Liver (tissue), 9 donors: Measurements from ENCODE around the gene ABCC8. TPM values are rescaled to one million over a fixed set of nuclear protein-coding genes. Genes with fewer than 3 reads are reported as not detected.

Experiments
- DNase-seq: peaks from one replicate; pipeline ENCODE4 v3.0.0-alpha.2; 2017; ENCODE audit warnings: low spot score
- H3K27ac ChIP-seq, 2 donors: one replicate each; pipeline ENCODE4 v1.7.0; 2013; ENCODE audit warnings: inconsistent platforms in 2 of 2, low read length in 2 of 2, control low read depth in 1 of 2, low read depth in 1 of 2, mild to moderate bottlenecking in 1 of 2
- H3K27me3 ChIP-seq, 4 donors: one replicate each; pipeline versions ENCODE4 v1.6.1 to v1.7.0; 2013; ENCODE audit warnings: low read length in 3 of 4, inconsistent platforms in 1 of 4, mild to moderate bottlenecking in 1 of 4, moderate library complexity in 1 of 4; ENCODE audit not compliant: control insufficient read depth in 4 of 4, insufficient read depth in 4 of 4
- H3K36me3 ChIP-seq, 4 donors: one replicate each; pipeline versions ENCODE4 v1.6.1 to v1.7.0; 2013; ENCODE audit warnings: low read length in 3 of 4, mild to moderate bottlenecking in 3 of 4, low read depth in 1 of 4, moderate library complexity in 1 of 4; ENCODE audit not compliant: control insufficient read depth in 4 of 4, insufficient read depth in 3 of 4
- H3K4me1 ChIP-seq, 4 donors: one replicate each; pipeline versions ENCODE4 v1.6.1 to v1.7.0; 2013; ENCODE audit warnings: low read length in 3 of 4, mild to moderate bottlenecking in 3 of 4, moderate library complexity in 1 of 4; ENCODE audit not compliant: control insufficient read depth in 4 of 4, insufficient read depth in 4 of 4
- H3K4me3 ChIP-seq, 3 donors: one replicate each; pipeline versions ENCODE4 v1.6.1 to v1.7.0; 2013; ENCODE audit warnings: low read length in 3 of 3, control low read depth in 1 of 3, low read depth in 1 of 3, mild to moderate bottlenecking in 1 of 3
- H3K9ac ChIP-seq, 2 donors: one replicate each; pipeline ENCODE4 v1.7.0; 2013; ENCODE audit warnings: low read length in 2 of 2, mild to moderate bottlenecking in 2 of 2, moderate library complexity in 2 of 2, control low read depth in 1 of 2, low read depth in 1 of 2
- H3K9me3 ChIP-seq, 4 donors: one replicate each; pipeline versions ENCODE4 v1.6.1 to v1.7.0; 2013; ENCODE audit warnings: low read length in 3 of 4; ENCODE audit not compliant: control insufficient read depth in 4 of 4
- ATF3 ChIP-seq: IDR thresholded peaks from 2 replicates; pipeline ENCODE4 v1.6.1; 2016; ENCODE audit warnings: antibody characterized with exemption
- CTCF ChIP-seq: fragments of 150-350 bp; IDR thresholded peaks from 2 replicates; pipeline ENCODE4 v1.5.1; 2017; ENCODE audit warnings: improper control_type of control experiment, low read depth, low read length; ENCODE audit not compliant: missing input control
- EGR1 ChIP-seq, 2 donors: IDR thresholded peaks; 2 replicates each; pipeline ENCODE4 v1.6.1; 2016 to 2018; ENCODE audit warnings: antibody characterized with exemption in 2 of 2, low read depth in 2 of 2
- FOXA1 ChIP-seq: IDR thresholded peaks from 2 replicates; pipeline ENCODE4 v1.6.1; 2016; ENCODE audit warnings: antibody characterized with exemption
- FOXA2 ChIP-seq: IDR thresholded peaks from 2 replicates; pipeline ENCODE4 v1.6.1; 2016; ENCODE audit warnings: antibody characterized with exemption
- GABPA ChIP-seq, 2 donors: IDR thresholded peaks in 1 of 2; conservative IDR thresholded peaks in 1 of 2; 2 replicates each; pipeline ENCODE4 v1.6.1; 2016; ENCODE audit warnings: antibody characterized with exemption in 2 of 2, mild to moderate bottlenecking in 1 of 2, moderate library complexity in 1 of 2
- HNF4A ChIP-seq, 2 donors: conservative IDR thresholded peaks; 2 replicates each; pipeline ENCODE4 v1.6.1; 2016; ENCODE audit warnings: antibody characterized with exemption in 2 of 2, mild to moderate bottlenecking in 2 of 2
- HNF4G ChIP-seq: IDR thresholded peaks from 2 replicates; pipeline ENCODE4 v1.6.1; 2016; ENCODE audit warnings: antibody characterized with exemption
- JUND ChIP-seq, 2 donors: IDR thresholded peaks; 2 replicates each; pipeline ENCODE4 v1.6.1; 2016; ENCODE audit warnings: antibody characterized with exemption in 2 of 2
- MAX ChIP-seq: IDR thresholded peaks from 2 replicates; pipeline ENCODE4 v1.6.1; 2016; ENCODE audit warnings: antibody characterized with exemption
- NR2F2 ChIP-seq: IDR thresholded peaks from 2 replicates; pipeline ENCODE4 v1.6.1; 2016; ENCODE audit warnings: antibody characterized with exemption
- RAD21 ChIP-seq, 2 donors: IDR thresholded peaks; 2 replicates each; pipeline ENCODE4 v1.6.1; 2016; ENCODE audit warnings: antibody characterized with exemption in 2 of 2, mild to moderate bottlenecking in 2 of 2
- REST ChIP-seq: IDR thresholded peaks from 2 replicates; pipeline ENCODE4 v1.6.1; 2016; ENCODE audit warnings: antibody characterized with exemption, mild to moderate bottlenecking
- RXRA ChIP-seq, 2 donors: IDR thresholded peaks; 2 replicates each; pipeline ENCODE4 v1.6.1; 2017 to 2018; ENCODE audit warnings: antibody characterized with exemption in 2 of 2, mild to moderate bottlenecking in 1 of 2
- SP1 ChIP-seq: IDR thresholded peaks from 2 replicates; pipeline ENCODE4 v1.6.1; 2018; ENCODE audit warnings: antibody characterized with exemption, mild to moderate bottlenecking
- TAF1 ChIP-seq: conservative IDR thresholded peaks from 2 replicates; pipeline ENCODE4 v1.6.1; 2016; ENCODE audit warnings: antibody characterized with exemption, mild to moderate bottlenecking
- YY1 ChIP-seq: IDR thresholded peaks from 2 replicates; pipeline ENCODE4 v1.6.1; 2016; ENCODE audit warnings: antibody characterized with exemption, mild to moderate bottlenecking
- ZBTB33 ChIP-seq: IDR thresholded peaks from 2 replicates; pipeline ENCODE4 v1.6.1; 2016; ENCODE audit warnings: antibody characterized with exemption
- WGBS: extraction: QIAGEN DNeasy Blood & Tissue Kit; methylation state at CpG from one replicate; pipeline ENCODE4 v1.1.7; 2013; 5-methylcytosine and 5-hydroxymethylcytosine counted together
- polyA plus RNA-seq, 2 donors: library from polyadenylated mRNA; stranded (reverse) in 1 of 2; unstranded in 1 of 2; fragments of 200-250 nt in 1 of 2; fragments of >200 nt in 1 of 2; fragmentation: Nextera tagmentation in 1 of 2; extraction: Ambion mirVana in 1 of 2; gene quantifications; one replicate each; pipeline versions ENCODE4 v1.2.1 to v1.2.3, GENCODE V29; 2013 to 2015
- total RNA-seq, 2 donors: library from RNA; depleted of rRNA; stranded (reverse); fragments of >200 nt; gene quantifications; one replicate each; pipeline ENCODE4 v1.2.3, GENCODE V29; 2014
- donor health status: healthy.
- donor health status: healthy.
- donor health status: healthy.
- donor health status: healthy.
- donor health status: healthy.

The ABCC8 gene
- total and polyA plus RNA-seq, 4 donors: 0.16 to 0.25 TPM; not detected in 2

GRCh38 chr11:17386331-17387084, 90.1 kb downstream of the ABCC8 start:
- no peak overlapping the region for H3K27ac ChIP-seq
- no peaks in the 10 kb centered on the region for H3K9me3 ChIP-seq
- no peak overlapping the region for H3K4me3 ChIP-seq
- WGBS: 73% methylated on average over 23 of the region's 23 CpGs
- TF ChIP-seq NR2F2: no peak
- TF ChIP-seq FOXA1: no peak
- peak; percentile 68 for TF ChIP-seq CTCF
- TF ChIP-seq GABPA (IDR thresholded peaks at IDR 0.05 in 1 of 2, conservative IDR thresholded peaks at IDR 0.05 in 1 of 2): no peak
- no peak for TF ChIP-seq EGR1 (IDR thresholded peaks at IDR 0.05; ENCODE audit: low read depth in 2 of 2)
- no peak for TF ChIP-seq MAX
- TF ChIP-seq JUND (IDR thresholded peaks at IDR 0.05): no peak
- TF ChIP-seq TAF1: no peak
- no peak for TF ChIP-seq ATF3
- peak; percentile 74 to 89 for TF ChIP-seq RAD21 (IDR thresholded peaks at IDR 0.05)
- peaks cover 0 to 3% (median 1%) of the 10 kb centered on the region in 4 donors for H3K4me1 ChIP-seq
- H3K27me3 ChIP-seq: no peaks in the 10 kb centered on the region
- no peak for DNase-seq
- no peak overlapping the region for H3K9ac ChIP-seq
- no peaks in the 10 kb centered on the region for H3K36me3 ChIP-seq

- 88% methylated on average over 6 of the region's 6 CpGs for WGBS
Measured at GRCh38 chr11:17385926-17386325, 90.7 kb downstream of the ABCC8 start.

More at GRCh38 chr11:17385926-17386325, 90.7 kb downstream of the ABCC8 start:
- no peaks in the 10 kb centered on the region for H3K9me3 ChIP-seq
- H3K4me1 ChIP-seq: peaks cover 0 to 3% (median 1%) of the 10 kb centered on the region in 4 donors
- no peak overlapping the region for H3K27ac ChIP-seq
- no peaks in the 10 kb centered on the region for H3K27me3 ChIP-seq
- no peak for TF ChIP-seq TAF1
- TF ChIP-seq RAD21 (IDR thresholded peaks at IDR 0.05): no peak
- TF ChIP-seq REST: no peak
- no peak for TF ChIP-seq SP1
- TF ChIP-seq ZBTB33: no peak
- TF ChIP-seq NR2F2: no peak
- TF ChIP-seq JUND (IDR thresholded peaks at IDR 0.05): no peak
- no peak for TF ChIP-seq GABPA (IDR thresholded peaks at IDR 0.05 in 1 of 2, conservative IDR thresholded peaks at IDR 0.05 in 1 of 2)
- TF ChIP-seq YY1: no peak
- no peak for TF ChIP-seq FOXA2
- TF ChIP-seq EGR1 (IDR thresholded peaks at IDR 0.05; ENCODE audit: low read depth in 2 of 2): no peak
- TF ChIP-seq RXRA (IDR thresholded peaks at IDR 0.05): no peak
- TF ChIP-seq HNF4G: no peak
- no peak for TF ChIP-seq MAX
- no peak for TF ChIP-seq ATF3
- TF ChIP-seq HNF4A (conservative IDR thresholded peaks at IDR 0.05): no peak
- TF ChIP-seq FOXA1: no peak
- no peaks in the 10 kb centered on the region for H3K36me3 ChIP-seq
- no peak overlapping the region for H3K4me3 ChIP-seq
- DNase-seq: no peak
- H3K9ac ChIP-seq: no peak overlapping the region
